HepG2 (cell line): Measurements from ENCODE around the gene CRNN.

Source experiments
- BORCS8-MEF2B ChIP-seq: sonication (generic); formaldehyde crosslinking; IDR thresholded peaks from 2 replicates; pipeline ENCODE4 v1.8.0; 2022; ENCODE audit warnings: mild to moderate bottlenecking, missing genetic modification reagents
- ELF3 ChIP-seq: IDR thresholded peaks from 2 replicates; pipeline ENCODE4 v1.6.1; 2016; ENCODE audit warnings: missing genetic modification reagents, missing compliant biosample characterization
- EP300 ChIP-seq, 3 experiments: sonication (generic) in 1 of 3; formaldehyde crosslinking in 1 of 3; IDR thresholded peaks; 2 replicates each; pipeline versions ENCODE4 v1.5.1 to v1.6.1; 2011 to 2020; ENCODE audit warnings: low read depth in 2 of 3, low read length in 2 of 3, borderline replicate concordance in 1 of 3, improper control_type of control experiment in 1 of 3, mild to moderate bottlenecking in 1 of 3, missing genetic modification reagents in 1 of 3, moderate library complexity in 1 of 3
- FOXK2 ChIP-seq: fragments of 450-650 bp; IDR thresholded peaks from 2 replicates; pipeline ENCODE4 v1.6.1; 2016
- JUND ChIP-seq: sonication (generic); formaldehyde crosslinking; IDR thresholded peaks from 2 replicates; pipeline ENCODE4 v1.8.0; 2022; ENCODE audit warnings: mild to moderate bottlenecking, missing genetic modification reagents
- POLR2A ChIP-seq, 2 experiments: IDR thresholded peaks; 2 replicates each; pipeline ENCODE4 v1.6.1; 2011; ENCODE audit warnings: low read depth in 2 of 2, low read length in 2 of 2, mild to moderate bottlenecking in 1 of 2, moderate library complexity in 1 of 2; ENCODE audit not compliant: insufficient read depth in 1 of 2
- ZNF318 ChIP-seq: sonication (generic); formaldehyde crosslinking; IDR thresholded peaks from 2 replicates; pipeline ENCODE4 v1.4.0; 2020; ENCODE audit warnings: mild to moderate bottlenecking, missing genetic modification reagents
- ZNF589 ChIP-seq: sonication (generic); formaldehyde crosslinking; conservative IDR thresholded peaks from 2 replicates; pipeline ENCODE4 v1.8.0; 2022; ENCODE audit warnings: mild to moderate bottlenecking, moderate library complexity, missing genetic modification reagents
- ZNF747 ChIP-seq: sonication (generic); formaldehyde crosslinking; IDR thresholded peaks from 2 replicates; pipeline ENCODE4 v1.8.1; 2023; ENCODE audit warnings: missing genetic modification reagents, mild to moderate bottlenecking, borderline replicate concordance

GRCh38 chr1:152388889-152389288 is 25.2 kb downstream of the CRNN start:
- TF ChIP-seq EP300 (IDR thresholded peaks at IDR 0.05; ENCODE audit: low read depth in 2 of 2, low read length in 2 of 2): no peak
- no peak for TF ChIP-seq EP300 (CRISPR knock-in tag; IDR thresholded peaks at IDR 0.05; ENCODE audit: borderline replicate concordance)
- TF ChIP-seq ZNF747 (CRISPR knock-in tag): no peak
- no peak for TF ChIP-seq POLR2A (IDR thresholded peaks at IDR 0.05; ENCODE audit: insufficient read depth in 1 of 2, low read depth in 2 of 2, low read length in 2 of 2)
- no peak for TF ChIP-seq FOXK2
- TF ChIP-seq ELF3 (CRISPR knock-in tag): no peak
- no peak for TF ChIP-seq ZNF318 (CRISPR knock-in tag)
- TF ChIP-seq ZNF589: no peak
- no peak for TF ChIP-seq BORCS8-MEF2B
- no peak for TF ChIP-seq JUND
